ENCODE data around the gene HMOX1. TPM values are rescaled to one million over a fixed set of nuclear protein-coding genes. Genes with fewer than 3 reads are reported as not detected.

Gene HMOX1
- total and polyA plus RNA-seq, 2 of the 13 experiments (the other 11 are each of a cell fraction or from before 2014, with no cell fraction given) = 53.6 to 67.4 TPM

- TF ChIP-seq ZNF770 (CRISPR knock-in tag; IDR thresholded peaks at IDR 0.05) = peak; percentile 55; the same call in 1 of the 2 replicates
- TF ChIP-seq NR2F6 (IDR thresholded peaks at IDR 0.05) = peak; percentile 94
- TF ChIP-seq NR2F6 (CRISPR knock-in tag; IDR thresholded peaks at IDR 0.05) = peak; percentile 88
- TF ChIP-seq ARID3A (IDR thresholded peaks at IDR 0.05; ENCODE audit: low read depth, low read length) = 0 out of 2 replicates have a peak, but pooled peaks have one; percentile 10
- TF ChIP-seq ZNF253 (CRISPR knock-in tag; IDR thresholded peaks at IDR 0.05; ENCODE audit: borderline replicate concordance) = no peak
- no peak for TF ChIP-seq ZNF275 (CRISPR knock-in tag; IDR thresholded peaks at IDR 0.05; ENCODE audit: borderline replicate concordance)
- TF ChIP-seq ZNF609 (CRISPR knock-in tag; IDR thresholded peaks at IDR 0.05; ENCODE audit: borderline replicate concordance) = peak; percentile 32; the same call in 1 of the 2 replicates
- peak; percentile 85 for TF ChIP-seq TCF7 (IDR thresholded peaks at IDR 0.05; ENCODE audit: low read depth)
- TF ChIP-seq ZNF556 (CRISPR knock-in tag; IDR thresholded peaks at IDR 0.05; ENCODE audit: borderline replicate concordance) = no peak; the same call in 1 of the 2 replicates
- TF ChIP-seq TARDBP (CRISPR knock-in tag; IDR thresholded peaks at IDR 0.05) = peak; percentile 51; the same call in 1 of the 2 replicates
- TF ChIP-seq NR2C2 (CRISPR knock-in tag; IDR thresholded peaks at IDR 0.05; ENCODE audit: borderline replicate concordance) = peak; percentile 73; the same call in 1 of the 2 replicates
- peak; percentile 77 for TF ChIP-seq BCL6 (CRISPR knock-in tag; IDR thresholded peaks at IDR 0.05)
- TF ChIP-seq FOXJ3 (CRISPR knock-in tag; IDR thresholded peaks at IDR 0.05; ENCODE audit: borderline replicate concordance) = 0 out of 2 replicates have a peak, but pooled peaks have one; percentile 52
- TF ChIP-seq ASH2L (IDR thresholded peaks at IDR 0.05; ENCODE audit: insufficient read length, low read depth, low read length) = peak; percentile 28
- TF ChIP-seq PATZ1 (CRISPR knock-in tag; IDR thresholded peaks at IDR 0.05) = peak; percentile 45; the same call in 1 of the 2 replicates
Observed at GRCh38 chr22:35397095-35397904, 16.4 kb downstream of the HMOX1 start (continued).
